ENCODE results near the gene RCCD1. TPM values are rescaled to one million over a fixed set of nuclear protein-coding genes. Genes with fewer than 3 reads are reported as not detected.

The RCCD1 gene
- total RNA-seq, 1 experiment from 2014 or later = 22.8 TPM

GRCh38 chr15:90959894-90960293, 5.2 kb downstream of the RCCD1 start:
- Histone ChIP-seq H3T11ph (ENCODE audit: low read length) (no peak overlapping the region), H4K91ac (ENCODE audit: insufficient read length, low read depth, low read length) (no peak overlapping the region), H2AFZ (ENCODE audit: low read length) (no peak overlapping the region), H3K9me3 (ENCODE audit: control insufficient read depth, low read depth, low read length) (no peaks in the 10 kb centered on the region), H3K27ac (ENCODE audit: insufficient read length, low read depth, low read length) (no peak overlapping the region), H3K14ac (ENCODE audit: insufficient read depth, low read length) (no peak overlapping the region), H2BK12ac (ENCODE audit: insufficient read length, low read depth, low read length) (no peak overlapping the region), H3K79me1 (ENCODE audit: insufficient read depth, low read depth, low read length, poor library complexity, severe bottlenecking) (no peaks in the 10 kb centered on the region), H4K8ac (replicated peaks; ENCODE audit: insufficient read length, low read depth, low read length) (no peak overlapping the region), H3K9ac (ENCODE audit: extremely low read depth, insufficient read length, low read length) (no peak overlapping the region), H3K18ac (ENCODE audit: insufficient read length, low read depth, low read length) (no peak overlapping the region), H3K23ac (ENCODE audit: insufficient read length, low read depth, low read length) (no peak overlapping the region), H4K5ac (ENCODE audit: insufficient read length, low read depth, low read length) (no peak overlapping the region), H2BK120ac (ENCODE audit: low read depth, low read length, poor library complexity, severe bottlenecking) (no peak overlapping the region), H2BK15ac (ENCODE audit: low read depth, low read length) (no peak overlapping the region), H2BK20ac (ENCODE audit: low read depth, low read length, poor library complexity, severe bottlenecking) (no peak overlapping the region), H3K4me2 (ENCODE audit: insufficient read depth, insufficient read length, low read length) (no peak overlapping the region), H4K20me1 (ENCODE audit: control insufficient read depth, insufficient read depth, insufficient read length) (no peaks in the 10 kb centered on the region), H3K23me2 (ENCODE audit: insufficient read length, low read depth, low read length, poor library complexity, severe bottlenecking) (peaks cover 15% of the 10 kb centered on the region), H2BK5ac (ENCODE audit: insufficient read length, low read length) (no peak overlapping the region), H3K79me2 (ENCODE audit: insufficient read depth, low read length) (no peaks in the 10 kb centered on the region), H2AK5ac (ENCODE audit: insufficient read length, low read length) (no peak overlapping the region), H3K27me3 (ENCODE audit: insufficient read depth, low read length) (no peaks in the 10 kb centered on the region), H3K4ac (ENCODE audit: low read depth, low read length) (no peak overlapping the region), H3K56ac (ENCODE audit: insufficient read length, low read depth, low read length) (no peak overlapping the region), H3K4me1 (ENCODE audit: insufficient read depth, low read length) (peaks cover 7% of the 10 kb centered on the region; the same call in 1 of the 2 replicates)
- H3K4me1 Mint-ChIP-seq = peaks cover 15 to 16% of the 10 kb centered on the region in 2 experiments
- H3K4me3 Mint-ChIP-seq = peak overlapping the region in 1 of 2 experiments; percentile 42; a peak in 1 of 5 replicates
- no peak for TF ChIP-seq CTCF (conservative IDR thresholded peaks at IDR 0.05)
- no peaks in the 10 kb centered on the region for H3K27me3 Mint-ChIP-seq (ENCODE audit: low read depth)
- H3K36me3 Mint-ChIP-seq (ENCODE audit: insufficient read depth in 1 of 3, low read depth in 3 of 3) = peaks cover 8 to 51% (median 47%) of the 10 kb centered on the region in 3 experiments
- no CpG with 5 or more reads among the region's 5 CpGs for WGBS (ENCODE audit: extremely low coverage, insufficient read length, low lambda C conversion rate)
- no peaks in the 10 kb centered on the region for H3K9me3 Mint-ChIP-seq
- DNase-seq = no peak
- peak overlapping the region in 1 of 3 experiments; percentile 70; a peak in 2 of 7 replicates for H3K27ac Mint-ChIP-seq

Data from H9 (cell line).